AG04449 (cell line): ENCODE measurements around the gene TNFAIP2.
A peak's percentile ranks its signal among the peaks of the same experiment; 100 is the strongest.

Source experiments
- CTCF ChIA-PET: fragments of 350-600 bp; formaldehyde crosslinking; extraction: SDS; loops from one replicate; lab custom pipeline; 2021; ENCODE audit warnings: antibody characterized with exemption; lab: Yijun Ruan, JAX
- POLR2A ChIA-PET: fragments of 400-600, 350-600 bp; formaldehyde crosslinking; extraction: SDS; loops from one replicate; lab custom pipeline; 2020; ENCODE audit warnings: antibody characterized with exemption, inconsistent platforms; lab: Yijun Ruan, JAX
- DNase-seq: peaks from one replicate; pipeline ENCODE4 v3.0.0-alpha.2; 2010; ENCODE audit warnings: low read depth, low spot score
- H3K4me3 ChIP-seq: 2 replicates; pipeline ENCODE4 v1.5.1; 2011; ENCODE audit warnings: low read depth, mild to moderate bottlenecking, control low read depth, low read length
- TF ChIP-seq, protein P1 (sequence below): IDR thresholded peaks from one replicate; pipeline ENCODE4 v1.5.1; 2011; ENCODE audit warnings: mild to moderate bottlenecking, moderate library complexity, low read length, control low read depth, inconsistent platforms; ENCODE audit not compliant: insufficient read depth; ENCODE audit errors: missing control alignments

TNFAIP2 gene

GRCh38 chr14:103127861-103128598 lies 4.8 kb downstream of the TNFAIP2 start:
- no peak overlapping the region for H3K4me3 ChIP-seq
- TF ChIP-seq, protein P1, sequence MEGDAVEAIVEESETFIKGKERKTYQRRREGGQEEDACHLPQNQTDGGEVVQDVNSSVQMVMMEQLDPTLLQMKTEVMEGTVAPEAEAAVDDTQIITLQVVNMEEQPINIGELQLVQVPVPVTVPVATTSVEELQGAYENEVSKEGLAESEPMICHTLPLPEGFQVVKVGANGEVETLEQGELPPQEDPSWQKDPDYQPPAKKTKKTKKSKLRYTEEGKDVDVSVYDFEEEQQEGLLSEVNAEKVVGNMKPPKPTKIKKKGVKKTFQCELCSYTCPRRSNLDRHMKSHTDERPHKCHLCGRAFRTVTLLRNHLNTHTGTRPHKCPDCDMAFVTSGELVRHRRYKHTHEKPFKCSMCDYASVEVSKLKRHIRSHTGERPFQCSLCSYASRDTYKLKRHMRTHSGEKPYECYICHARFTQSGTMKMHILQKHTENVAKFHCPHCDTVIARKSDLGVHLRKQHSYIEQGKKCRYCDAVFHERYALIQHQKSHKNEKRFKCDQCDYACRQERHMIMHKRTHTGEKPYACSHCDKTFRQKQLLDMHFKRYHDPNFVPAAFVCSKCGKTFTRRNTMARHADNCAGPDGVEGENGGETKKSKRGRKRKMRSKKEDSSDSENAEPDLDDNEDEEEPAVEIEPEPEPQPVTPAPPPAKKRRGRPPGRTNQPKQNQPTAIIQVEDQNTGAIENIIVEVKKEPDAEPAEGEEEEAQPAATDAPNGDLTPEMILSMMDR: no peak
- CTCF ChIA-PET: interaction anchor here (0.9 to 2.1 kb wide), 6 partner anchors 9 to 63 kb away, joined by 3 to 8 read pairs (median 4); no protein-coding TSS in a partner anchor
- DNase-seq: no peak
- POLR2A ChIA-PET: no interaction called here

DNA sequence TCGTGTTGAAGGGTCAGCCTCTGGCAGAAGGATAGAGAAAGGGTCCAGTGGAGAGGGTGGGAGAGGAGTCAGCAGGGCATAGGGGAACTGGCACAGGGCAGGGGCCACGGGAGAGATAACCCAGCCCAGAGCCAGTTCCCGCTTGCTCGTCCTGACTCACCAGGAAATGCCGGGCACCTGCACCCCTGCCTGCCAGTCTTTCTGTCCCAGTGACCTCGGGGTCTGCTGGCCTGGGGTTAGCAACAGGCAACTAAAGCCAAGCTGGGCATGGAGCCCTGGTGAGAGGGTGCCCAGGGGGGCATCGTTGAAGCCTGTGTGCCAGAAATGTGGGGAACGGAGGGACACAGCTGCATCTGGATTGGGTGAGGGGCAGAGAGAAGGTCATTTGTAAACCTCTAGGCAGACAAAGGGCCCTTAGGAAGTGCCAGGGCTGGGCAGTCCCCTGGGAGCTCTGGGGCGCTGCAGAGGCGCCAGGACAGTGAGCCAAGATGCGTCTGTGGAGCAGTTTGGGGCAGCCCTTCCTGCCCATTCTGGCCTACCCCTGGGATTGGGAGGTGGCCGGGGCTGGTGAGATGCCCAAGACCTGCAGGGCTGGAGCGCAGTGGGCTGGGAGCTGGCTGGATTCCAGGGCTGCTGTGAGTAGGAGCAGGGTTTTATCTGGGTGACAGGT lies 5.5 kb downstream of the TNFAIP2 start:
- ChIA-PET POLR2A (interaction anchor here (0.6 kb wide), 1 partner anchor 468 kb away, joined by 3 read pairs; no protein-coding TSS in a partner anchor), CTCF (interaction anchor here (1.8 to 3.3 kb wide), 2 partner anchors 24 to 54 kb away, joined by 7 to 33 read pairs; no protein-coding TSS in a partner anchor)
- H3K4me3 ChIP-seq: no peak overlapping the region

DNA sequence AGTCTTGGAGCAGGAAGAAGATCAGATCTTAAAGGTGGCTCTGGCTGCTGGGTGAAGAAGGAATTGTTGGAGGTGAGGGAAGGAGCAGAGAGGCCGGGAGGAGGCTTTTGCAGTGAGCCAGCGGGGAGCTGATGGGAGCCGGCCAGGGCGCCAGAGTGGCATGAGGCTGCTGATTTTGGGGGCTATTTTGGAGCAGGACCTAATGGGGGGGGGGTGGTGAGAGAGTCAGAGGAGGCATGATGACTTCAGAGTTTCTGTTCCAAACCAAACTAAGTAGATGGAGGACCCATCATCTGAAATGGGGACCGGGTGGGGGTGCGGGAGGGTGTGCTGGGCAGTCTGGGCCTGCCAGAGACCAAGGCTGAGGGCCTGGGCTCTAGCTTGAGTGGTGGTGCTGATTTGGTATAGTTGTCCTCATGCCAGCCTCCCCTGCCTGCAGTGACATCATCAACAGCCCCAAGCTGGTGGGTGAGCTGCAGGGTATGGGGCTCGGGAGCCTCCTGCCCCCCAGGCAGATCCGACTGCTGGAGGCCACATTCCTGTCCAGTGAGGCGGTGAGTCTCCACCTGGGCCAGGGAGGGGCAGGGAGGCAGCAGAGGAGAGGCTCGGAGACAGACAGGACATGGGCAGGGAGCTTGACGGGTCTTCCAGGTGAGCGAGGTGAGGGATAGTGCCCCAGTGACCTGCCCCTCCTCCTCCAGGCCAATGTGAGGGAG lies 6.2 kb downstream of the TNFAIP2 start:
- DNase-seq: no peak
- CTCF ChIA-PET: interaction anchor here (1.3 to 3.3 kb wide), 2 partner anchors 21 to 24 kb away, joined by 3 to 33 read pairs; no protein-coding TSS in a partner anchor
- no peak overlapping the region for H3K4me3 ChIP-seq
- TF ChIP-seq, protein P1: no peak
- POLR2A ChIA-PET: interaction anchor here (0.6 kb wide), 1 partner anchor 468 kb away, joined by 3 read pairs; no protein-coding TSS in a partner anchor

More for the DNA sequence above, 5.5 kb downstream of the TNFAIP2 start:
- TF ChIP-seq, protein P1: no peak
- DNase-seq: no peak

- POLR2A ChIA-PET: no interaction called here
- H3K4me3 ChIP-seq: no peak overlapping the region
- DNase-seq: no peak
- TF ChIP-seq, protein P1: no peak
- CTCF ChIA-PET: interaction anchor here (0.6 to 3.3 kb wide), 7 partner anchors 11 to 165 kb away, joined by 3 to 33 read pairs (median 3); no protein-coding TSS in a partner anchor
These were observed 6.9 kb downstream of the TNFAIP2 start for GRCh38 chr14:103130017-103130764.

- POLR2A ChIA-PET: no interaction called here
- CTCF ChIA-PET: interaction anchor here (0.8 to 3.3 kb wide), 5 partner anchors 10 to 164 kb away, joined by 3 to 33 read pairs (median 3); no protein-coding TSS in a partner anchor
- TF ChIP-seq, protein P1: no peak
- H3K4me3 ChIP-seq: no peak overlapping the region
- peak; percentile 24 for DNase-seq
These were observed 7.7 kb downstream of the TNFAIP2 start for GRCh38 chr14:103130965-103131364.
